Fibroblast of pulmonary artery (primary cell): Measurements from ENCODE around the gene PHF21A.
"Not testable (repeated sequence)": the region's sequence is repeated elsewhere in the genome, so short reads cannot be mapped to it uniquely, and the experiment has no call there.

Experiments
- DNase-seq: peaks from one replicate; pipeline ENCODE4 v3.0.0-alpha.2; 2010; ENCODE audit warnings: low read depth
- H3K4me3 ChIP-seq: replicated peaks from 2 replicates; pipeline ENCODE4 v1.5.1; 2011; ENCODE audit warnings: low read depth, mild to moderate bottlenecking, control low read depth, low read length, moderate library complexity
- CTCF ChIP-seq: IDR thresholded peaks from 2 replicates; pipeline ENCODE4 v1.5.1; 2011; ENCODE audit warnings: mild to moderate bottlenecking, control low read depth, low read length, inconsistent platforms; ENCODE audit errors: missing control alignments

Gene PHF21A

GRCh38 chr11:46020084-46020599 lies 101.1 kb downstream of the PHF21A start:
- H3K4me3 ChIP-seq = no peak overlapping the region
- no peak for DNase-seq
- no peak for TF ChIP-seq CTCF

GRCh38 chr11:46018651-46019050 lies 102.6 kb downstream of the PHF21A start:
- TF ChIP-seq CTCF = no peak
- no peak overlapping the region for H3K4me3 ChIP-seq
- no peak for DNase-seq

GRCh38 chr11:46017341-46017740 lies 103.9 kb downstream of the PHF21A start:
- H3K4me3 ChIP-seq = no peak overlapping the region
- no peak for TF ChIP-seq CTCF
- no peak for DNase-seq

GRCh38 chr11:46015941-46016340 lies 105.3 kb downstream of the PHF21A start:
- no peak for DNase-seq
- no peak for TF ChIP-seq CTCF
- no peak overlapping the region for H3K4me3 ChIP-seq

GRCh38 chr11:46014168-46014567 lies 107.1 kb downstream of the PHF21A start:
- not testable (repeated sequence) for H3K4me3 ChIP-seq, DNase-seq

GRCh38 chr11:46012185-46012584 lies 109.1 kb downstream of the PHF21A start:
- H3K4me3 ChIP-seq = no peak overlapping the region
- no peak for DNase-seq
- no peak for TF ChIP-seq CTCF

GRCh38 chr11:46010100-46010499 lies 111.2 kb downstream of the PHF21A start:
- no peak overlapping the region for H3K4me3 ChIP-seq
- TF ChIP-seq CTCF = no peak
- DNase-seq = no peak
